ENCODE measurements around the gene SNX9. TPM values are rescaled to one million over a fixed set of nuclear protein-coding genes. Genes with fewer than 3 reads are reported as not detected.
"Not testable (repeated sequence)": the region's sequence is repeated elsewhere in the genome, so short reads cannot be mapped to it uniquely, and the experiment has no call there.

Gene SNX9
- total RNA-seq, 1 donor from 2014 or later: 67.3 TPM

DNA sequence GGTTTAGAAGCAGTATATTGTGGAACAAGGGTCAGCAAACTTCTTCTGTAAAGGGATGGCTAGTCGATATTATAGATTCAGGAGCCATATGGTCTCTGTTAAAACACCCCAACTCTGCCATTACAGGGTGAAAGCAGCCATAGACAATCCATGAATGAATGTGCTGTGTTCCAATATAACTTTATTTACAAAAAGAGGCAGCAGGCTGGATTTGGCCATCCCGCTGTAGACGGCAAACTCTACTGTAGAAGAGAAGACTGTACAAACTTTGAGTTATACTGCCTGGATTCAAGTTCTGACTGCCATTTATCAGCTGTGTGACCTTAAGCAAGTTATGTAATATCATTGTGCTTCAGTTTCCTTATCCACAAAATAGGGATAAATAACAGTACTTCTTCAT, 33.7 kb upstream of the SNX9 start:
- Histone ChIP-seq H3K36me3 (ENCODE audit: control insufficient read depth, insufficient read depth, low read length) (no peaks in the 10 kb centered on the region), H3K4me3 (ENCODE audit: low read depth, low read length) (no peak overlapping the region), H3K27me3 (ENCODE audit: control insufficient read depth, insufficient read depth, low read length) (no peaks in the 10 kb centered on the region)
- no peak for DNase-seq (ENCODE audit: low read depth)
- TF ChIP-seq, protein P1, sequence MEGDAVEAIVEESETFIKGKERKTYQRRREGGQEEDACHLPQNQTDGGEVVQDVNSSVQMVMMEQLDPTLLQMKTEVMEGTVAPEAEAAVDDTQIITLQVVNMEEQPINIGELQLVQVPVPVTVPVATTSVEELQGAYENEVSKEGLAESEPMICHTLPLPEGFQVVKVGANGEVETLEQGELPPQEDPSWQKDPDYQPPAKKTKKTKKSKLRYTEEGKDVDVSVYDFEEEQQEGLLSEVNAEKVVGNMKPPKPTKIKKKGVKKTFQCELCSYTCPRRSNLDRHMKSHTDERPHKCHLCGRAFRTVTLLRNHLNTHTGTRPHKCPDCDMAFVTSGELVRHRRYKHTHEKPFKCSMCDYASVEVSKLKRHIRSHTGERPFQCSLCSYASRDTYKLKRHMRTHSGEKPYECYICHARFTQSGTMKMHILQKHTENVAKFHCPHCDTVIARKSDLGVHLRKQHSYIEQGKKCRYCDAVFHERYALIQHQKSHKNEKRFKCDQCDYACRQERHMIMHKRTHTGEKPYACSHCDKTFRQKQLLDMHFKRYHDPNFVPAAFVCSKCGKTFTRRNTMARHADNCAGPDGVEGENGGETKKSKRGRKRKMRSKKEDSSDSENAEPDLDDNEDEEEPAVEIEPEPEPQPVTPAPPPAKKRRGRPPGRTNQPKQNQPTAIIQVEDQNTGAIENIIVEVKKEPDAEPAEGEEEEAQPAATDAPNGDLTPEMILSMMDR (IDR thresholded peaks at IDR 0.05; ENCODE audit: insufficient read depth, low read length, poor library complexity, severe bottlenecking): no peak

DNA sequence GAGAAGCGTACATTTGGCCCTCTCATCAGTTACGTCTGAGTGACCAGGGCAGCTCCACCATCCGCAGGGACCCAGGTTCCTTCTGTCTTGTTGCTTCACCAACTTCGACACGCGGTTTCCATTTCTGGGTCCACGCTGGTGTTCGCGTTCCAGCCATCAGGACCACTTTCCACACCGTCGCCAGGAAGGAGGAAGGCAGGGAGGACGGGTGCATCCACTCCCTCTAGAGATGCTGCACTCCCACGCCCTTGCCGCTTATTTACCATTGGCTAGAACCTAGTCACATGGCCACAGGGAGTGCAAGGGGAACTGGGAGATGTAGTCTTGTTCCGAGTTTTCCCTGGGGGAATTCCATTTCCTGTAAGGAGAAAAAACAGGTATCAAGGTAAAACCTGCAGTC, 33.2 kb upstream of the SNX9 start:
- no peak for DNase-seq (ENCODE audit: low read depth)
- Histone ChIP-seq H3K27me3 (ENCODE audit: control insufficient read depth, insufficient read depth, low read length) (no peaks in the 10 kb centered on the region), H3K36me3 (ENCODE audit: control insufficient read depth, insufficient read depth, low read length) (no peaks in the 10 kb centered on the region), H3K4me3 (ENCODE audit: low read depth, low read length) (no peak overlapping the region)
- TF ChIP-seq, protein P1 (IDR thresholded peaks at IDR 0.05; ENCODE audit: insufficient read depth, low read length, poor library complexity, severe bottlenecking): no peak

DNA sequence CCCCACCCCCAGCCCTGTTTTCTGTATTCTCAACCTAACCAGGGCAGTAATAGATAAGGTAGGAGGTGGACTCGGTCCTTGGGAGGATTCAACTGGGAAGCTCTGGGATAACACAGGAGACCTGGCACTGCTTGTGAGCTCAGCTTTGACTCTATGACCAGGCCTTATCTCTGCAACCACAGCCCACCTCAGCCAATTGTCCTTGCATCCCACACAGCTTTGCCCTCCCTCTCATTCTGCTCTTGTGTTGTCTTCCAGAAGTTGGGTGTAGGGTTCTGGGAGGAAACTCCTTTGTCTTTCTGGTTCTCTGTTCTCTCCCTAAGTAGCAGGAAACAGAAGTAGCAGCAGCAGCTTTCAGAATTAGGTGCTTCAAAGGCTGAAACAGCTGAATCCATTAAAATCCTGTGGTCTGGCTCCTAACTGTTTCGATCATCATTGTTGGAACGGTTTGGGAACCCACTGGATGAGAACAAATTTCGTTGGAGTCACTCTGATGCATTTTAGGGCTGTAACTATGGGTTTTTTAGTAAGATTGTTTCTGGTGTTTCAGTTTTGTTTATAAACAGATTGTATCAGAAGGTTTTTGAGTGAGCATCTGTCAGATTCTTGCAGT, 32.4 kb upstream of the SNX9 start:
- H3K36me3 ChIP-seq (ENCODE audit: control insufficient read depth, insufficient read depth, low read length): no peaks in the 10 kb centered on the region
- no peak for DNase-seq (ENCODE audit: low read depth)

DNA sequence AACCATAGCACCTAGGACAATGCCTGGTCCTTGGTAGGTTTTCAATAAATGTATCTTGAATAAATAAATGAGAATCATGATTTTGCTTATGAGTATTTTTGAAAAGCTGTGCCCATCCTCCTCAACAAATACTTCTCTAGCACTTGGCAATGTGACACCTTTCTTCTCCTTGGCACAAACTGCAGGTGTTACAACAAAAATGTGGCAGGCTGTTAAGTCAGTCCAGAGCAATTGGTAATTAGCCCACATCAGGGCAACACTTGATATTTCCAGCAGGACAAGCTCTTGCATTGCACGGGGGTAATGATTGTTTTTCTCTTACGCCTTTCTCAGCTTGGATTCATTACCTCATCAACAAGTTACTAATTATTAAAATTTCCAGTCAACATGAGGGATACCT, 31.6 kb upstream of the SNX9 start:
- Histone ChIP-seq H3K36me3 (ENCODE audit: control insufficient read depth, insufficient read depth, low read length) (no peaks in the 10 kb centered on the region), H3K4me3 (ENCODE audit: low read depth, low read length) (no peak overlapping the region), H3K27me3 (ENCODE audit: control insufficient read depth, insufficient read depth, low read length) (no peaks in the 10 kb centered on the region)
- no peak for DNase-seq (ENCODE audit: low read depth)
- TF ChIP-seq, protein P1 (IDR thresholded peaks at IDR 0.05; ENCODE audit: insufficient read depth, low read length, poor library complexity, severe bottlenecking): no peak

More for the DNA sequence above, 32.4 kb upstream of the SNX9 start:
- TF ChIP-seq, protein P1 (IDR thresholded peaks at IDR 0.05; ENCODE audit: insufficient read depth, low read length, poor library complexity, severe bottlenecking): no peak
- Histone ChIP-seq H3K27me3 (ENCODE audit: control insufficient read depth, insufficient read depth, low read length) (no peaks in the 10 kb centered on the region), H3K4me3 (ENCODE audit: low read depth, low read length) (no peak overlapping the region)

DNA sequence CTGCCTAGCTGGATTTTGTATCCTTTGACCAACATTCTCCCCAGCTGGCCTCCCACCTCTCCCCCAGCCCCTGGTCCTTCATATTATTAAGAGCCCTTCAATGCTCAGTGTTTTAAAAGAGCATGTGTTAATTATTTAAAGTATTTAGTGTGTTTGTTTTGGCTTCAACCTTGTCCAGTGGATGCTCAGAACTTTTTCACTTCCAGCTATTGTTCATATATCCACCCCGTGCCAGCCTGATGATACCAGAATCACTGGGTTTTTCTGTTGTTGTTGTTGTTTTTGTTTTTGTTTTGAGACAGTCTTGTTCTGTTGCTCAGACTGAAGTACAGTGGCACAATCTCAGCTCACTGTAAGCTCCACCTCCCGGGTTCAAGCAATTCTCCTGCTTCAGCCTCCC, 30.4 kb upstream of the SNX9 start:
- no peaks in the 10 kb centered on the region for H3K27me3 ChIP-seq (ENCODE audit: control insufficient read depth, insufficient read depth, low read length)
- DNase-seq (ENCODE audit: low read depth): no peak
- no peak overlapping the region for H3K4me3 ChIP-seq (ENCODE audit: low read depth, low read length)
- H3K36me3 ChIP-seq (ENCODE audit: control insufficient read depth, insufficient read depth, low read length): no peaks in the 10 kb centered on the region
- TF ChIP-seq, protein P1 (IDR thresholded peaks at IDR 0.05; ENCODE audit: insufficient read depth, low read length, poor library complexity, severe bottlenecking): no peak

DNA sequence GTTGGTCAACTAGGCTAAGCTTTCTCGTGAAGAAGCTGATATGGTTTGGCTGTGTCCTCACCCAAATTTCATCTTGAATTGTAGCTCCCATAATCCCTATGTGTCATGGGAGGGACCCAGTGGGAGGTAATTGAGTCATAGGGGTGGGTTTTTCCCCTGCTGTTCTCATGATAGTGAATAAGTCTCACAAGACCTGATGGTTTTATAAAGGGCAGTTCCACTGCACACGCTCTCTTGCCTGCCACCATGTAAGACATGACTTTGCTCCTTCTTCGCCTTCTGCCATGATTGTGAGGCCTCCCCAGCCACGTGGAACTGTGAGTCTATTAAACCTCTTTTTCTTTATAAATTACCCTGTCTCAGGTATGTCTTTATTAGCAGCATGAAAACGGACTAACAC, 29.0 kb upstream of the SNX9 start:
- H3K36me3 ChIP-seq (ENCODE audit: control insufficient read depth, insufficient read depth, low read length); DNase-seq (ENCODE audit: low read depth); H3K4me3 ChIP-seq (ENCODE audit: low read depth, low read length); H3K27me3 ChIP-seq (ENCODE audit: control insufficient read depth, insufficient read depth, low read length): not testable (repeated sequence)
